SK-N-SH treated with all-trans-retinoic acid at 6 μM for 48 hours (cell line): ENCODE data around the gene FOXD4.
"Not testable (repeated sequence)": the region's sequence is repeated elsewhere in the genome, so short reads cannot be mapped to it uniquely, and the experiment has no call there.

Experiments used
- BACH2 ChIP-seq: fragments of 250-450 bp; sonication (Bioruptor Pico); IDR thresholded peaks from 2 replicates; pipeline ENCODE4 v1.9.0; 2021; ENCODE audit warnings: mild to moderate bottlenecking, borderline replicate concordance
- CREB5 ChIP-seq: fragments of 250-450 bp; sonication (Bioruptor Pico); IDR thresholded peaks from 2 replicates; pipeline ENCODE4 v1.5.1; 2020; ENCODE audit warnings: low read depth, mild to moderate bottlenecking, moderate library complexity
- CSRNP3 ChIP-seq: fragments of 250-450 bp; sonication (Bioruptor Pico); IDR thresholded peaks from 2 replicates; pipeline ENCODE4 v1.5.1; 2021; ENCODE audit warnings: mild to moderate bottlenecking, moderate library complexity
- ESRRG ChIP-seq: fragments of 250-450 bp; sonication (Bioruptor Pico); IDR thresholded peaks from 2 replicates; pipeline ENCODE4 v1.6.1; 2021; ENCODE audit warnings: mild to moderate bottlenecking
- ISL1 ChIP-seq: fragments of 250-450 bp; sonication (Bioruptor Pico); IDR thresholded peaks from 2 replicates; pipeline ENCODE4 v2.1.2; 2022; ENCODE audit warnings: mild to moderate bottlenecking, moderate library complexity
- SNAI2 ChIP-seq: fragments of 250-450 bp; sonication (Bioruptor Pico); IDR thresholded peaks from 2 replicates; pipeline ENCODE4 v1.5.0; 2020; ENCODE audit warnings: mild to moderate bottlenecking, moderate library complexity
- ZFP30 ChIP-seq: fragments of 450-650 bp; formaldehyde crosslinking; IDR thresholded peaks from 2 replicates; pipeline ENCODE4 v1.5.0; 2022; ENCODE audit warnings: mild to moderate bottlenecking, moderate library complexity
- ZNF8 ChIP-seq: fragments of 450-650 bp; formaldehyde crosslinking; IDR thresholded peaks from 2 replicates; pipeline ENCODE4 v1.5.0; 2020; ENCODE audit warnings: mild to moderate bottlenecking, moderate library complexity

GRCh38 chr9:99867-100266 is 18.4 kb downstream of the FOXD4 start:
- TF ChIP-seq ISL1; ESRRG; ZFP30 (CRISPR knock-in tag); ZNF8 (CRISPR knock-in tag); BACH2 (CRISPR knock-in tag); SNAI2 (CRISPR knock-in tag); CSRNP3; CREB5 (CRISPR knock-in tag): not testable (repeated sequence)
